GM23248 (cell line): ENCODE results near the gene SGSM2. TPM values are rescaled to one million over a fixed set of nuclear protein-coding genes. Genes with fewer than 3 reads are reported as not detected.
A peak's percentile ranks its signal among the peaks of the same experiment; 100 is the strongest.

Experiments used
- DNase-seq: peaks from one replicate; pipeline ENCODE4 v3.0.0-alpha.2; 2015
- H2AFZ ChIP-seq: fragments of 200-600 bp; sonication (generic); 2 replicates; pipeline ENCODE4 v1.6.1; 2016; ENCODE audit warnings: antibody characterized with exemption
- H3F3A ChIP-seq: fragments of 200-600 bp; sonication (generic); 2 replicates; pipeline ENCODE4 v1.6.1; 2016; ENCODE audit warnings: mild to moderate bottlenecking, antibody characterized with exemption, mixed run types; ENCODE audit not compliant: insufficient read depth
- H3K27ac ChIP-seq: fragments of 200-600 bp; sonication (generic); 2 replicates; pipeline ENCODE4 v1.5.1; 2016; ENCODE audit warnings: mild to moderate bottlenecking
- H3K27me3 ChIP-seq: fragments of 200-600 bp; sonication (generic); replicated peaks from 2 replicates; pipeline ENCODE4 v1.6.1; 2016; ENCODE audit warnings: mild to moderate bottlenecking; ENCODE audit not compliant: insufficient read depth
- H3K36me3 ChIP-seq: fragments of 200-600 bp; sonication (generic); 2 replicates; pipeline ENCODE4 v1.6.1; 2016; ENCODE audit warnings: low read depth, mild to moderate bottlenecking
- H3K4me1 ChIP-seq: fragments of 200-600 bp; sonication (generic); 2 replicates; pipeline ENCODE4 v1.6.1; 2016; ENCODE audit warnings: mild to moderate bottlenecking; ENCODE audit not compliant: insufficient read depth
- H3K4me2 ChIP-seq: fragments of 200-600 bp; sonication (generic); one replicate; pipeline ENCODE4 v1.6.1; 2016; ENCODE audit warnings: mild to moderate bottlenecking; ENCODE audit not compliant: unreplicated experiment
- H3K4me3 ChIP-seq: fragments of 200-600 bp; sonication (generic); 2 replicates; pipeline ENCODE4 v1.5.1; 2016; ENCODE audit warnings: mild to moderate bottlenecking
- H3K79me2 ChIP-seq: fragments of 200-600 bp; sonication (generic); 2 replicates; pipeline ENCODE4 v1.6.1; 2016; ENCODE audit warnings: mild to moderate bottlenecking; ENCODE audit not compliant: insufficient read depth
- H3K9ac ChIP-seq: fragments of 200-600 bp; sonication (generic); 2 replicates; pipeline ENCODE4 v1.6.1; 2016; ENCODE audit warnings: mild to moderate bottlenecking
- H3K9me2 ChIP-seq: fragments of 200-600 bp; sonication (generic); 2 replicates; pipeline ENCODE4 v1.6.1; 2016; ENCODE audit warnings: mixed run types, mild to moderate bottlenecking, moderate library complexity; ENCODE audit not compliant: insufficient read depth
- H3K9me3 ChIP-seq: fragments of 200-600 bp; sonication (generic); one replicate; pipeline ENCODE4 v1.6.1; 2017; ENCODE audit warnings: low read depth
- H4K20me1 ChIP-seq: fragments of 200-600 bp; sonication (generic); 2 replicates; pipeline ENCODE4 v1.6.0; 2016; ENCODE audit not compliant: insufficient read depth
- EZH2 ChIP-seq: fragments of 200-600 bp; sonication (generic); IDR thresholded peaks from 2 replicates; pipeline ENCODE4 v1.6.1; 2018; ENCODE audit warnings: antibody characterized with exemption, mild to moderate bottlenecking; ENCODE audit not compliant: insufficient read depth, poor library complexity, severe bottlenecking
- EZH2phosphoT487 ChIP-seq: fragments of 200-600 bp; sonication (generic); IDR thresholded peaks from 2 replicates; pipeline ENCODE4 v1.6.1; 2018; ENCODE audit warnings: antibody characterized with exemption, moderate library complexity, mild to moderate bottlenecking, low read depth; ENCODE audit not compliant: insufficient read depth
- WGBS, 2 experiments: methylation state at CpG; one replicate each; pipeline ENCODE4 v1.1.6; 2015 to 2017; ENCODE audit warnings: low lambda C conversion rate in 2 of 2, low coverage in 1 of 2; ENCODE audit errors: missing lambda C conversion rate in 2 of 2; 5-methylcytosine and 5-hydroxymethylcytosine counted together
- in situ Hi-C: fragments of 300-500 bp; cut with MboI; formaldehyde crosslinking; loops from 2 replicates; pipeline ENCODE4 v1.15.0; 2020
- polyA plus RNA-seq: library from polyadenylated mRNA; unstranded; fragments of >200 nt; fragmentation: Nextera tagmentation; extraction: Ambion mirVana; gene quantifications from 2 replicates; pipeline ENCODE4 v1.2.1, GENCODE V29; 2016
- total RNA-seq: library from RNA; depleted of rRNA; stranded (reverse); fragments of >200 nt; shearing (Covaris generic); gene quantifications from 2 replicates; pipeline ENCODE4 v1.2.3, GENCODE V29; 2014

SGSM2 gene
- total and polyA plus RNA-seq, 2 experiments from 2014 or later = 19.8 to 32.3 TPM

GRCh38 chr17:2393954-2394749 is 56.9 kb downstream of the SGSM2 start:
- DNase-seq = no peak
- peak overlapping the region; percentile 99 for H3K27ac ChIP-seq
- H3K9me2 ChIP-seq = no peaks in the 10 kb centered on the region
- no peaks in the 10 kb centered on the region for H3K27me3 ChIP-seq
- in situ Hi-C loops = no loop called here
- H3K4me1 ChIP-seq = peaks cover 48% of the 10 kb centered on the region
- no peaks in the 10 kb centered on the region for H3K36me3 ChIP-seq
- no peak overlapping the region for H3K4me2 ChIP-seq
- peak overlapping the region; percentile 100 for H3K9ac ChIP-seq
- 33 to 56% methylated on average over 21 to 50 of the region's 53 CpGs for WGBS, 2 experiments
- H2AFZ ChIP-seq = no peak overlapping the region
- no peaks in the 10 kb centered on the region for H4K20me1 ChIP-seq
- no peaks in the 10 kb centered on the region for H3K9me3 ChIP-seq
- peaks cover 49% of the 10 kb centered on the region for H3F3A ChIP-seq
- peaks cover 79% of the 10 kb centered on the region for H3K79me2 ChIP-seq
- TF ChIP-seq EZH2phosphoT487 (no peak), EZH2 (no peak)
- peak overlapping the region; percentile 69; the same call in 1 of the 2 replicates for H3K4me3 ChIP-seq

DNA sequence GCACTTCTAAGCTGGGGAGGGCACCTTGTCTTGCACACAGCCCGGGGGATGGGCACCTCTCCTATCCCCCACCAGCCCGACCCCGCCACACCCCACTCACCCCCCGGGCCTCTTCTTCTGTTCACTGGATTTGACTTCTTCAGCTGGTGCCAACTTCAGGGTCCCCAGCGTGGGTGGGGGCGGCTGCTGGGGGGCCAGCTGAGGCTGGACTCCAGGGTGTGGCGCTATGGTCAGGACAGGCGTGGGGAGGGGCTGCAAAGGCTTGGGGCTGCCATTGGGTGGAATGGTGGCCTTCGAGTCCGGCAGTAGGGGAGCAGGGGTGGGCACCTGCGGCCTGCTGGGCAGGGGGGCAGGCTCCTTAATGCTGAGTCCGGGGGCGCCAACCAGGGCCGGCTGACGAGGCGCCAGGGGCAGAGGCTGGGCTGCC is 57.5 kb downstream of the SGSM2 start:
- Histone ChIP-seq H3K4me3 (no peak overlapping the region), H3K27ac (peak overlapping the region; percentile 99), H3F3A (peaks cover 44% of the 10 kb centered on the region), H3K4me2 (no peak overlapping the region), H3K4me1 (peaks cover 44% of the 10 kb centered on the region), H4K20me1 (no peaks in the 10 kb centered on the region), H2AFZ (no peak overlapping the region), H3K79me2 (peaks cover 75% of the 10 kb centered on the region), H3K27me3 (no peaks in the 10 kb centered on the region), H3K9me2 (no peaks in the 10 kb centered on the region), H3K9me3 (no peaks in the 10 kb centered on the region), H3K36me3 (no peaks in the 10 kb centered on the region), H3K9ac (peak overlapping the region; percentile 100)
- no peak for TF ChIP-seq EZH2phosphoT487
- no peak for TF ChIP-seq EZH2
- in situ Hi-C loops = no loop called here
- DNase-seq = no peak
- WGBS, 2 experiments = 86 to 94% methylated on average over 7 to 16 of the region's 16 CpGs

DNA sequence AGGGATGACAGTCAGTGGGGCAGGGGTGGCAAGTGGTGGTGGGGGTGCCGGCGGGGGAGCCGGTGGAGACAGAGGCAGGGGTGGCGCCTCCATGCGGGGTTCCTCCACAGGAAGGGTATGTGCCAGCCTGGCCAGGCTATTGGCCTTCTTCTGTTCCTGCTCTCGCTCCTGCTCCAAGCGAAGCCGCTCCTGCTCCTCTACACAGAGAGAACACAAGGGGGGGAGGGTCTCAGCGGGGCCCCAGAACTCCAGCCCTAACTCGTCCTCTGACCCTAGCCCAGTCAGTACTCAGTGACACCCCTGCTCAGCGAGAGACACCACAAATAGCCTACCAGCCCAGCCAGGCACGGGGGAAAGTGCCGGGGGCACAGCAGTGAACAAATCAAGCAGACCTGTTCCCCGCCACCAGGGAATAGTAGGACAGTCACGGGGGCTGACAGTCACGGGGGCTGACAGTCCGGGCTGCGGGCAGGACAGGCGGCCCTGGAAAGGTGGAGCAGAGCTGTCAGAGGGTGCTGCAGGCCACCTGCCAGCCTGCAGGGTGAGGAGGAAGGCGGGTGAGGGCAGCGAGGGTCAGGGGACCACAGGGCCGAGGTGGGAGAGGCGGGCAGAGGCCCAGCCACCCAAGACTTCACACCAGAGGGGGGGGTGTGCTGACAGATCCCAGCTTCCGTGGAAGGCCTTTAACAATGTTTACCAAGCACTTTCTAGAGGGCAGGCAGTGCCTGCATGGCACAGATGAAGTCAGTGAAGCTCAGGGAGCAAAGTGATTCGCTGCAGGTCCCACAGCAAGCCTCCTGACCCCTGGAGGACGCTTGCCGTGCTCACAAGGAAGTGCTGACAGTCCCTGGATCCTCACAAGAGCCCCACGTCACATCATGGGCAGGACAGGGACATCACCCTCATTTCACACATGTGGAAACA is 58.2 kb downstream of the SGSM2 start:
- Histone ChIP-seq H3K4me1 (peaks cover 37% of the 10 kb centered on the region), H3K27ac (peak overlapping the region; percentile 99), H4K20me1 (no peaks in the 10 kb centered on the region), H3K4me2 (peak overlapping the region; percentile 77), H3K9me2 (no peaks in the 10 kb centered on the region), H3K27me3 (no peaks in the 10 kb centered on the region), H3F3A (peaks cover 43% of the 10 kb centered on the region), H3K79me2 (peaks cover 73% of the 10 kb centered on the region), H2AFZ (no peak overlapping the region), H3K36me3 (no peaks in the 10 kb centered on the region), H3K9me3 (no peaks in the 10 kb centered on the region), H3K4me3 (peak overlapping the region; percentile 60), H3K9ac (peak overlapping the region; percentile 100)
- DNase-seq = peak; percentile 82
- no peak for TF ChIP-seq EZH2
- no peak for TF ChIP-seq EZH2phosphoT487
- in situ Hi-C loops = no loop called here
- 62 to 63% methylated on average over 22 to 28 of the region's 28 CpGs for whole genome bisulfite sequencing, 2 experiments

DNA sequence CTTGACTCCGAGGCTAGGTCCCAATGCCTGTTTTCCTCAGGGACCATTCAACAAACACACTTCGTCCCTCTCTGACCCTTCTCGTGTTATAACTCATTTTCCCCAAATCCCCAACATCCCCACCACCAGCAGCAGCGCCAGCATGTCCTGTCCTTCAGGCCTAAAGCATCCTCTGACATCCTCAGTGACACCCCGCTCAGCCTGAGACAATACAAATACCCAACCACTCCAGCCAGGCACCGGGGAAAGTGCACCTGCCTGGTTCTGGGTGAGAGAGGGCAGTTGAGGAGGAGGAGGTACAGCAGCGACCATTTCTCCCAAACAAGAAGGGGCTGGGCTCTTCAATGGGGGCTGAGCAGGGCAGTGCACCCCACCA is 58.9 kb downstream of the SGSM2 start:
- Histone ChIP-seq H3K4me3 (peak overlapping the region; percentile 60), H3K4me1 (peaks cover 30% of the 10 kb centered on the region), H3K9ac (peak overlapping the region; percentile 100), H3K9me2 (no peaks in the 10 kb centered on the region), H4K20me1 (no peaks in the 10 kb centered on the region), H3K4me2 (peak overlapping the region; percentile 77), H3K36me3 (no peaks in the 10 kb centered on the region), H3K27me3 (no peaks in the 10 kb centered on the region), H2AFZ (no peak overlapping the region), H3F3A (peaks cover 37% of the 10 kb centered on the region), H3K9me3 (no peaks in the 10 kb centered on the region), H3K79me2 (peaks cover 68% of the 10 kb centered on the region), H3K27ac (peak overlapping the region; percentile 99)
- TF ChIP-seq EZH2phosphoT487 (no peak), EZH2 (no peak)
- in situ Hi-C loops = no loop called here
- no peak for DNase-seq
- 36 to 46% methylated on average over 7 of the region's 7 CpGs for WGBS, 2 experiments
